Prostate gland (tissue), 2 donors: Measurements from ENCODE around the gene NLGN2.

Experiments
- CTCF ChIP-seq, 4 experiments: fragments of 200-600 bp in 2 of 4; fragments of 450-650 bp in 2 of 4; sonication (generic) in 2 of 4; IDR thresholded peaks; 1 replicate in 3 of 4; 2 replicates in 1 of 4; pipeline ENCODE4 v1.5.1; 2016 to 2019; ENCODE audit warnings: antibody characterized with exemption in 4 of 4, mild to moderate bottlenecking in 2 of 4, moderate library complexity in 2 of 4
- POLR2A ChIP-seq: fragments of 450-650 bp; IDR thresholded peaks from one replicate; pipeline ENCODE4 v1.6.1; 2016; ENCODE audit warnings: antibody characterized with exemption, mild to moderate bottlenecking
- POLR2AphosphoS5 ChIP-seq: sonication (generic); formaldehyde crosslinking; IDR thresholded peaks from one replicate; pipeline ENCODE4 v1.6.1; 2017; ENCODE audit warnings: antibody characterized with exemption

GRCh38 chr17:7413346-7413985 lies 5.8 kb downstream of the NLGN2 start:
- TF ChIP-seq CTCF (IDR thresholded peaks at IDR 0.05) (no peak), POLR2A (no peak), POLR2AphosphoS5 (no peak)
